DOHH2 (cell line): ENCODE data around the gene P2RX7.

Experiments
- H3F3A ChIP-seq: fragments of 200-600 bp; sonication (generic), shearing (Covaris generic); 2 replicates; pipeline ENCODE4 v1.6.0; 2016; ENCODE audit warnings: antibody characterized with exemption, mild to moderate bottlenecking; ENCODE audit not compliant: control insufficient read depth, insufficient read depth
- H3K27ac ChIP-seq: fragments of 200-600 bp; sonication (generic); 2 replicates; pipeline ENCODE4 v1.5.1; 2014; ENCODE audit warnings: low read depth, mild to moderate bottlenecking, low read length, moderate library complexity
- H3K27me3 ChIP-seq: fragments of 200-600 bp; sonication (generic); 2 replicates; pipeline ENCODE4 v1.6.1; 2014; ENCODE audit warnings: mild to moderate bottlenecking, low read length, mixed read lengths; ENCODE audit not compliant: control insufficient read depth
- H3K36me3 ChIP-seq: fragments of 200-600 bp; sonication (generic); 2 replicates; pipeline ENCODE4 v1.6.1; 2014; ENCODE audit warnings: mild to moderate bottlenecking, low read length, moderate library complexity, mixed read lengths; ENCODE audit not compliant: control insufficient read depth
- H3K4me1 ChIP-seq: fragments of 200-600 bp; sonication (generic); 2 replicates; pipeline ENCODE4 v1.6.1; 2014; ENCODE audit warnings: mild to moderate bottlenecking, low read length, mixed read lengths; ENCODE audit not compliant: control insufficient read depth
- H3K4me2 ChIP-seq: fragments of 200-600 bp; sonication (generic); 2 replicates; pipeline ENCODE4 v1.6.0; 2014; ENCODE audit warnings: mild to moderate bottlenecking, low read length, moderate library complexity
- H3K4me3 ChIP-seq: fragments of 200-600 bp; sonication (generic); 2 replicates; pipeline ENCODE4 v1.5.1; 2014; ENCODE audit warnings: mild to moderate bottlenecking, low read length, mixed read lengths
- H3K79me2 ChIP-seq: fragments of 200-600 bp; sonication (generic); 2 replicates; pipeline ENCODE4 v1.6.1; 2014; ENCODE audit warnings: mild to moderate bottlenecking, low read length, mixed read lengths; ENCODE audit not compliant: control insufficient read depth
- H3K9me2 ChIP-seq: fragments of 200-600 bp; sonication (generic); replicated peaks from 2 replicates; pipeline ENCODE4 v1.6.1; 2014; ENCODE audit warnings: mild to moderate bottlenecking, low read length, mixed read lengths; ENCODE audit not compliant: control insufficient read depth
- H3K9me3 ChIP-seq: fragments of 200-600 bp; sonication (generic); 2 replicates; pipeline ENCODE4 v1.6.1; 2014; ENCODE audit warnings: antibody characterized with exemption, low read length, mixed read lengths; ENCODE audit not compliant: control insufficient read depth, insufficient read depth
- H4K20me1 ChIP-seq: fragments of 200-600 bp; sonication (generic); 2 replicates; pipeline ENCODE4 v1.6.0; 2014; ENCODE audit warnings: low read depth, mild to moderate bottlenecking, antibody characterized with exemption, low read length, moderate library complexity; ENCODE audit not compliant: control insufficient read depth, insufficient read depth
- CTCF ChIP-seq: fragments of 200-600 bp; sonication (generic); IDR thresholded peaks from one replicate; pipeline ENCODE4 v1.5.1; 2014; ENCODE audit warnings: antibody characterized with exemption, mild to moderate bottlenecking, low read depth, low read length; ENCODE audit not compliant: poor library complexity, severe bottlenecking
- EZH2phosphoT487 ChIP-seq: fragments of 200-600 bp; sonication (generic); IDR thresholded peaks from 2 replicates; pipeline ENCODE4 v1.6.1; 2017; ENCODE audit warnings: borderline replicate concordance, mild to moderate bottlenecking, antibody characterized with exemption, low read length, moderate library complexity, mixed read lengths

The P2RX7 gene

GRCh38 chr12:121214855-121215745, 82.4 kb downstream of the P2RX7 start:
- TF ChIP-seq EZH2phosphoT487: no peak
- no peak for TF ChIP-seq CTCF
- Histone ChIP-seq H3F3A (no peaks in the 10 kb centered on the region), H3K9me2 (no peaks in the 10 kb centered on the region), H4K20me1 (no peaks in the 10 kb centered on the region), H3K79me2 (peaks cover 7% of the 10 kb centered on the region), H3K27me3 (no peaks in the 10 kb centered on the region), H3K9me3 (no peaks in the 10 kb centered on the region), H3K4me2 (no peak overlapping the region), H3K36me3 (no peaks in the 10 kb centered on the region), H3K27ac (no peak overlapping the region), H3K4me3 (no peak overlapping the region), H3K4me1 (peaks cover 19% of the 10 kb centered on the region)

GRCh38 chr12:121216102-121216501, 83.4 kb downstream of the P2RX7 start:
- Histone ChIP-seq H3K27me3 (no peaks in the 10 kb centered on the region), H3K36me3 (no peaks in the 10 kb centered on the region), H3K4me2 (no peak overlapping the region), H3K4me1 (peaks cover 13% of the 10 kb centered on the region), H4K20me1 (no peaks in the 10 kb centered on the region), H3K9me3 (no peaks in the 10 kb centered on the region), H3K4me3 (no peak overlapping the region), H3K9me2 (no peaks in the 10 kb centered on the region), H3K27ac (no peak overlapping the region), H3F3A (peaks cover 2% of the 10 kb centered on the region; the same call in 1 of the 2 replicates), H3K79me2 (no peaks in the 10 kb centered on the region)
- no peak for TF ChIP-seq CTCF
- TF ChIP-seq EZH2phosphoT487: no peak

GRCh38 chr12:121217063-121217462, 84.4 kb downstream of the P2RX7 start:
- no peak overlapping the region for H3K27ac ChIP-seq
- H3K4me3 ChIP-seq: no peak overlapping the region
- H3K9me3 ChIP-seq: no peaks in the 10 kb centered on the region
- no peaks in the 10 kb centered on the region for H3K36me3 ChIP-seq
- no peak overlapping the region for H3K4me2 ChIP-seq
- H4K20me1 ChIP-seq: no peaks in the 10 kb centered on the region
- peaks cover 2% of the 10 kb centered on the region; the same call in 1 of the 2 replicates for H3F3A ChIP-seq
- no peaks in the 10 kb centered on the region for H3K79me2 ChIP-seq
- H3K27me3 ChIP-seq: no peaks in the 10 kb centered on the region
- peaks cover 13% of the 10 kb centered on the region for H3K4me1 ChIP-seq
- TF ChIP-seq EZH2phosphoT487 (no peak), CTCF (no peak)
- no peaks in the 10 kb centered on the region for H3K9me2 ChIP-seq
